Stimulated activated CD8-positive, alpha-beta memory T cell treated with anti-CD3 and anti-CD28 coated beads, Interleukin-12 subunit alpha, Interleukin-12 subunit beta, amount 100 ng/mL, for 4 hours (primary cell): Measurements from ENCODE around the gene THUMPD2.
"Not testable (repeated sequence)": the region's sequence is repeated elsewhere in the genome, so short reads cannot be mapped to it uniquely, and the experiment has no call there.

Experiments
- DNase-seq: peaks from one replicate; pipeline ENCODE4 v3.0.0-alpha.2; 2020; ENCODE audit warnings: low read depth

The THUMPD2 gene

GRCh38 chr2:39778775-39779340 is at the start of gene THUMPD2:
THUMPD2 (minus strand) TSS chr2:39779258; CDS start chr2:39779239, 19 bp downstream.
- DNase-seq, result peak; percentile 45

- DNase-seq, result no peak
These were observed 42.8 kb upstream of the THUMPD2 start for GRCh38 chr2:39821871-39822270.

- DNase-seq, result no peak
These were observed 37.8 kb upstream of the THUMPD2 start for GRCh38 chr2:39816845-39817244.

- no peak for DNase-seq
These were observed 37.4 kb upstream of the THUMPD2 start for GRCh38 chr2:39816428-39816827.

- DNase-seq, result no peak
These were observed 27.0 kb upstream of the THUMPD2 start for GRCh38 chr2:39805936-39806608.

- DNase-seq, result no peak
These were observed 24.8 kb upstream of the THUMPD2 start for GRCh38 chr2:39803839-39804238.

- no peak for DNase-seq
These were observed 21.7 kb upstream of the THUMPD2 start for GRCh38 chr2:39800752-39801151.

- DNase-seq, result no peak
These were observed 17.1 kb upstream of the THUMPD2 start for GRCh38 chr2:39796134-39796533.

- not testable (repeated sequence) for DNase-seq
These were observed 11.3 kb upstream of the THUMPD2 start for GRCh38 chr2:39790216-39790818.

GRCh38 chr2:39787950-39788349 is 8.9 kb upstream of the THUMPD2 start:
- no peak for DNase-seq

- DNase-seq, result no peak
These were observed 7.9 kb upstream of the THUMPD2 start for GRCh38 chr2:39786761-39787522.

- DNase-seq, result no peak
These were observed 3.5 kb upstream of the THUMPD2 start for GRCh38 chr2:39782591-39782990.

- no peak for DNase-seq
These were observed 2.6 kb upstream of the THUMPD2 start for GRCh38 chr2:39781697-39782096.

- DNase-seq, result no peak
These were observed 2.0 kb upstream of the THUMPD2 start for GRCh38 chr2:39780825-39781600.

- no peak for DNase-seq
These were observed 869 bp upstream of the THUMPD2 start for GRCh38 chr2:39779927-39780326.

- DNase-seq, result no peak
These were observed 338 bp upstream of the THUMPD2 start for GRCh38 chr2:39779341-39779851.

- no peak for DNase-seq
These were observed 825 bp downstream of the THUMPD2 start for GRCh38 chr2:39778233-39778632.

- no peak for DNase-seq
These were observed 6.3 kb downstream of the THUMPD2 start for GRCh38 chr2:39772812-39773152.

- DNase-seq, result no peak
These were observed 6.8 kb downstream of the THUMPD2 start for GRCh38 chr2:39772086-39772811.

- no peak for DNase-seq
These were observed 16.6 kb downstream of the THUMPD2 start for GRCh38 chr2:39762448-39762847.

GRCh38 chr2:39757156-39757555 is 21.9 kb downstream of the THUMPD2 start:
- no peak for DNase-seq
